Islet precursor cell (in vitro differentiated cells): ENCODE data around the gene VPS11.

Experiments used
- DNase-seq: peaks from one replicate; pipeline ENCODE4 v3.0.0-alpha.2; 2018

Gene VPS11

GRCh38 chr11:119126675-119127268 is 59.2 kb downstream of the VPS11 start:
- DNase-seq: no peak

- DNase-seq: no peak
These were observed 63.0 kb downstream of the VPS11 start for GRCh38 chr11:119130662-119131061.
